Measurements from ENCODE around the gene IGF2R.
"Not testable (repeated sequence)": the region's sequence is repeated elsewhere in the genome, so short reads cannot be mapped to it uniquely, and the experiment has no call there.

Gene IGF2R

GRCh38 chr6:160077526-160077925, 108.6 kb downstream of the IGF2R start:
- DNase-seq (ENCODE audit: low read depth): no peak

DNA sequence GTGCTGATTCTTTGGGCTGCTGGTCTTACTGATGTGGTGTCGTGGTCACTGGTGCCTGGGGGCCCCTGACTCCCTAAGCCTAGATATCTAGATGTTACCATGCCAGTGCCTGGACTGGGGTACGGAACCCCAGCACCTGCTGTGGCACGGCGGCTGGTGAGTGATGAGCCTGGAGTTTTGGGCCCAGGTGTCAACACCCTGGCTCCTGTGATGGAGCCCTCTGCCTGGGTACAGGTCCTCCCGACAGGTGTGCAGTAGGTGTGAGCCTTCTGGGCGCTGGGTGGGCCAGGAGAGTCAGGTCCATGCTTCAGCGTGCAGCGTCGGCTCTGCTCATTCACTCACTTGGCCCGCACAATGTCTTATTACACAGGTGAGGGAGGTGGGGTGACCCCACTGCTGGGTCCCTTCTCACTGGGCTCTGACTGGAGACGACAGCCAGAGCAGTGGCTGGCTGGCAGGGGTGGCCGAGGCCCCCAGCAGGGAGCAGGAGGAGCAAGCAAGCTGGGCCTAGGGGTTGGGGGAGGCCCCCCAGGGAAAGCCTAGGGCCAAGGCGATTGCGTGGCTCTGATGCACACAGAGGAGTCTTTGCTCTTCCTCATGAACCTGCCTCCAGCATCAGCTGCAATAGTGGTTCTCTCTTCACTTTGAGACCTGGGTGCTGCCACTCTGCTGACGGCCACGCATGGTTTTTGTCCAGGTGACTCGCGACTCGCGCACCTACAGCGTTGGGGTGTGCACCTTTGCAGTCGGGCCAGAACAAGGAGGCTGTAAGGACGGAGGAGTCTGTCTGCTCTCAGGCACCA, 110.2 kb downstream of the IGF2R start:
- no peak for DNase-seq (ENCODE audit: low read depth)

DNA sequence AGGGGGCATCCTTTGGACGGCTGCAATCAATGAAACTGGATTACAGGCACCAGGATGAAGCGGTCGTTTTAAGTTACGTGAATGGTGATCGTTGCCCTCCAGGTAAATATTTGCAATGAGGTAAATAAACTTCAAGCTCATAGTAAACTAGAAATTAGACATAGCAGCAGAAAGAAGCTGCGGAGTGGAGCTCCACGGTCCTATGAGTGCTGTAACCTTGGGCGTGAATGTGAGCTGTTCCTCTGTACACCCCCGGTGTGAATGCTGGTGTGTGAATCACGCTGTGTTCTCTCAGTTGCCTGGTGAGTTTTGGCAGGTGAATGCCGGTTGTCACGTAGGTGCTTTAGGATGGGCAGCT, 110.8 kb downstream of the IGF2R start:
- DNase-seq (ENCODE audit: low read depth): no peak

- no peak for DNase-seq (ENCODE audit: low read depth)
Observed at GRCh38 chr6:160080097-160080496, 111.2 kb downstream of the IGF2R start.

DNA sequence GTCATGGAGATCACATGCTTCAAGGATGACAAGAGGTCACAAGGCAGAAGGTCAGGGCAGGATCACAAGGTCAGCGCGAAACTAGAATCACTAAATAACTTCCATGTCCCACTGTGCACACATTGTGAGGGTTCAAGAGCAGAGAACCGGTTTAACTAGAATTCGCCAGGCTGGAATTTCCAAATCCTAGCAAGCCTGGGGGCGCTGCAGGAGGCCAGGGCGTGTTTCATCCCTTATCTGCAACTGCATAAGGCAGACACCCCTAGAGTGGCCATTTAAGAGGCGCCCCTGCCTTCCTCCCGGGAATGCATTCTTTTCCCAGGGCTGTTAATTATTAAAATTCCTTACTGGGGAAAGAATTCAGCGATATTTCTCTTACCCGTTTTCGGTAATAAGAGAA, 112.5 kb downstream of the IGF2R start:
- DNase-seq (ENCODE audit: low read depth): no peak

DNA sequence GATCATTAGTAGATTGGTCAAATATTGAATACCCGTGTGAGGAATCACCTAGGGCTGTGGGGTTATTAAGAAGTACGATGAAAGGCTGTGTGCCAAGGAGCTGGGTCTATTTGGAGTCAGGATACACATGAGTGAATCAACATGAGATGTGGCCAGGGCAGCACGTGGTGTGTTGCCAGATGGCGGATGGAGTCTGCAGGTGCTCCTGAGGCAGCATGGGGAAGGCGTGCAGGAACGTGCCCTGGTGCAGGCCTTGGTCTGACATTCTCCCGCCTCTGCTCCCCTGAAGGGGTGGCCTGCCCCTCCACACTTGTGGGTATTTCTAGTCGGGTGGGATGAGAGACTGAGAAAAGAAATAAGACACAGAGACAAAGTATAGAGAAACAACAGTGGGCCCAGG, 113.7 kb downstream of the IGF2R start:
- DNase-seq (ENCODE audit: low read depth): no peak

DNA sequence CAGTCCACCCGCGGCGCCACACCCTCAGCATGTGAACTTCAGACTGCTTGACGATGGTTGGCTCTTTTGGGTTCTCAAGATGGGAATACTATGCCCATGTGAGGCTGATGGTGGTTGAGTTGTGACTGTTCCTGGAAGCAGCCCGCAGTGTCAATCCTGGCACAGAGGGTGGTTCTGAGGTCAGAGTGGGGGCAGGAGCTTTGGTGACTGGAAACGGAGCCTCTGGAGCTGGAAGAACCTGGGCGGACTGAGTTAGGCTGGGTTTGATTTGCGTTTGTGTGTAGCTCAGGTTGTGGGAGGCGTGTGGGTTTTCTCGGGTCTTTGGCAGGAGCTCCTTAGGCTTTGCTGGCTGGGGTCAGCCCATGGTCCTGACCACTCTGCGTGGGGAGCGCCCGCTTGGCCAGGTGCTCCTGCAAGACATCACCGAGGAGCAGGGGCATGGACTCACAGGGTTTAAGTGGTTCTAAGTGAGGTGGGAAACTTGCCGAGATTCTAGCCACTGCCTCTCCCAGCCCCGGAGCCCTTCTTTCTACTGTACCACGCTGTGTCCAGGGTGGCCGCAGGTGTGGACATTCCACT, 115.4 kb downstream of the IGF2R start:
- DNase-seq (ENCODE audit: low read depth): no peak

- DNase-seq (ENCODE audit: low read depth): no peak
Observed at GRCh38 chr6:160085226-160085625, 116.3 kb downstream of the IGF2R start.

DNA sequence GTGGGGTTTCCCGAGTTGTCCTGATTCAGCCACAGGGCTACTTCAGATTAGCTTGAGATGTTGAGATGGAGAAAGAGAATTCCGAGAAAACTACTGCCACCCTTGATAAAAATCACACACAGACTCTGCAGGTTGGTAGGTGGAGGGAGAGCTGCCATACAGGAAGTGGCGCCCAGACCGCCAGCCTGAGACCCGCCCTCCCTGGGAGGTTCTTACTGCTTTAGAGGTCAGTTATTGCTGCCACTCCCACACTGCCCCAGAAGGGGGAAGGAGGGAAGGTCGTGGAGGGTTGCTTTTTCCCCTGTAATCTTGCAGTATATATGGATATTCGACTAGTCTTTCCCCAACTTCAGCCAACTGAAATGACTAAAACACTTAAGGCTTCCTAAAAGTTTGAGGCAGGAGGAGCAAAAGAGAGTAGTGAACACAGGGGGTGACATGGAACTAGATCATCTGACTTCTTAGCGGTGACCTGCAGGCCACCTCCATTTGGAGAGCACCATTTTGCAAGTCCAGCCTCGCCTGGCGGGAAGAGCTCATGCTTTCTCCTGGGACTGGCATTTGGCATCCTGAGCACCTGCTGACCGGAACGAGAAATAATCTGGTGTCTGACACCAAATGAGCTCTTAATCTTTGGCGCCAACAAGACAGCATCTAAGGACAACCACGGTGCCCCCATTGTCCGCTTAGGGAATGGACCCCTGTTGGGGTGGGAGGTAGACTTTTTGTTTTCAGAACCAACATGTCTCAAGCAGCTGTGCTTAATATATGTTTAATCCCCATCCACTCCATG, 117.0 kb downstream of the IGF2R start:
- DNase-seq (ENCODE audit: low read depth): no peak

GRCh38 chr6:160086754-160087153, 117.9 kb downstream of the IGF2R start:
- DNase-seq (ENCODE audit: low read depth): no peak

GRCh38 chr6:160088069-160088783, 119.3 kb downstream of the IGF2R start:
- DNase-seq (ENCODE audit: low read depth): no peak

- DNase-seq (ENCODE audit: low read depth): no peak
Observed at GRCh38 chr6:160088784-160089533, 120.1 kb downstream of the IGF2R start.

DNA sequence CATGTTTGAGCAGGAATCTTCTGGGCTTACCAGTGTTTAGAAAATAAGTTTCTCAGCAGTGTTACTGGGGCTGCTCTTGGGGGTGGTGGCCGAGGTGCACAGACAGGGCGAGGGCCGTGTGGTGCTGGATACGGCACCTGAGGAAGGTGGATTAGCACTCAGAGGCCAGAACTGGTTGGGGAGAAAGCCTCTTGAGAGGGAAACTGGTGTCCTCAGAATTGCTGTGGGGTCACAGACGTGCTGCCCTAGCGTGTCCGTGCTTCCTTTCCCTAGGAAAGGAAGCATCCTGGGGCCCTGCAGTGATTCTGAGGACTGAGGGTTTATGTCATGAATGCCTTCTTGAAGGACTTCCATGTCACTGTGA, 120.6 kb downstream of the IGF2R start:
- DNase-seq (ENCODE audit: low read depth): no peak

GRCh38 chr6:160090442-160091239, 121.8 kb downstream of the IGF2R start:
- not testable (repeated sequence) for DNase-seq (ENCODE audit: low read depth)

- DNase-seq (ENCODE audit: low read depth): not testable (repeated sequence)
Observed at GRCh38 chr6:160092176-160092575, 123.3 kb downstream of the IGF2R start.

GRCh38 chr6:160092602-160093001, 123.7 kb downstream of the IGF2R start:
- DNase-seq (ENCODE audit: low read depth): no peak

DNA sequence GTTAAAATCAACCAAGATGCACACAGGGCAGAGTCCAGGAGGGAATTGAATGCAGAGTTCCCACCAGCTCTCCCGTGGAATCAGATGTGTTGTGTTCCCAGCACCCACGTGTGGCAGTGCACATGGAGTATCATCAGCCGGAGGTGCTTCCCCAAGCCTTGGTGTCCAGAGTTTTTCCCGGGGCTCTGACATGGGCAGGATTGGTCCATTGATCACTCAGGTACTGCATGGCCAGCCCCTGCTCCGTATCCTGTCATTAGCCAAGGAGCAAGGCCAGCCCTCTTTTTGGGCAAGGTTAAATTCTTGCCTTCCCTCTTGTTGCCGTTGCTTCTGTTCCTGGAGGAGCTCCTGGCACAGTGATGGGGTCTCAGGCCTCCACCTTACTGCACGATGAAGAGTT, 124.2 kb downstream of the IGF2R start:
- DNase-seq (ENCODE audit: low read depth): no peak

- DNase-seq (ENCODE audit: low read depth): no peak
Observed at GRCh38 chr6:160093946-160094345, 125.1 kb downstream of the IGF2R start.

DNA sequence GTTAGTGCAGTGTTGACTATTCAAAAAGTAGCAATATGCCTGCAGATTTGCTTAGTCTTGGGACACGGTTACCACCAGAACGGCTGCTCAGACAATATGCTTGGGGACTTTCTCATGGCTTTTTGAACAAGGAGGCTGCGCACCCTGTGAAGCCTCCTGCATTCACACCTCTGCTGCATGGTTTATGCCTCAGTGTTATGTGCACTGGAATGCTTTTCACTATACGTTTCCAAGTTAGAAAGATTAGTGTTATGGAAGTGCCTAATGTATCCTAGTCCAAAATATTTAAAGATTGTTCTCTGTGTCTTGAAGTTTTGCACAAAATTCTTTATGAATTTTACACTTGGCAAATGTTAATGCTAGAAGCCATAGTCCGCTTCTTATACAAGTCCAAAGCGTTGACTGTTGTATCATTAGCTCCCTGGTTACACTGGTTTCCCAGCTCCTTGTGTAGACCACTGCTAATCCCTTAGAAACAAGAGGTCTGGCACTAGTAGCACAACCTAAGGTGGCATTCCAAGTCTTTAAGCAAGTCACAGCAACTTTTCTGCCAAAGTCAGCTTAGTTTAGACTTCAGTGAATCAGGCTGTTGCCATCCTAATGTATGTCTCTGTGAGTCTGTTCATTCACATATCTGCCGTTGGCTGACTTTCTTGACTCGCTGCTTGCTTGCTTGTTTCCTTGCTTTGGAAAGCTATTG, 126.4 kb downstream of the IGF2R start:
- DNase-seq (ENCODE audit: low read depth): no peak
